Natural killer cell treated with Interleukin-12 subunit alpha and Interleukin-12 subunit beta and Interleukin-15 and Interleukin-18, amount 100 ng/mL, for 72 hours (primary cell): ENCODE results near the gene RBPJL. TPM values are rescaled to one million over a fixed set of nuclear protein-coding genes. Genes with fewer than 3 reads are reported as not detected.

Experiments used
- ATAC-seq, 2 donors: fragments of 150-1000 bp; cut with Tn5 transposase in 1 of 2; sonication (Bioruptor Pico), chemical (Tn5 transposase) in 1 of 2; 2 replicates each; pipeline ENCODE4 v1.10.0; 2021
- DNase-seq: peaks from one replicate; pipeline ENCODE4 v3.0.0; 2022; ENCODE audit warnings: low spot score
- H3K27ac Mint-ChIP-seq, 2 donors: 1 replicate in 1 of 2; 2 replicates in 1 of 2; pipeline ENCODE4 v1.8.0; 2022; ENCODE audit warnings: mixed read lengths in 2 of 2, mild to moderate bottlenecking in 1 of 2, moderate library complexity in 1 of 2
- H3K27me3 Mint-ChIP-seq, 2 donors: 1 replicate in 1 of 2; 2 replicates in 1 of 2; pipeline ENCODE4 v1.8.0; 2022; ENCODE audit warnings: mixed read lengths in 2 of 2
- H3K36me3 Mint-ChIP-seq: one replicate; pipeline ENCODE4 v1.8.0; 2022; ENCODE audit warnings: mixed read lengths
- H3K4me1 Mint-ChIP-seq, 2 donors: 1 replicate in 1 of 2; 2 replicates in 1 of 2; pipeline ENCODE4 v1.8.0; 2022; ENCODE audit warnings: low read depth in 2 of 2, mixed read lengths in 2 of 2, mild to moderate bottlenecking in 1 of 2
- H3K4me3 Mint-ChIP-seq: one replicate; pipeline ENCODE4 v1.8.0; 2022; ENCODE audit warnings: mixed read lengths
- H3K9me3 Mint-ChIP-seq: 2 replicates; pipeline ENCODE4 v1.8.0; 2022; ENCODE audit warnings: mixed read lengths
- total RNA-seq, 2 donors: library from RNA; stranded (reverse); gene quantifications; one replicate each; pipeline ENCODE4 v1.2.3, GENCODE V29; 2022

RBPJL gene
- total RNA-seq, 2 donors from 2014 or later = not detected

GRCh38 chr20:45316150-45317080, 9.8 kb downstream of the RBPJL start:
- ATAC-seq = no peak
- no peak for DNase-seq
- no peak overlapping the region for H3K27ac Mint-ChIP-seq
- H3K9me3 Mint-ChIP-seq = no peaks in the 10 kb centered on the region
- H3K27me3 Mint-ChIP-seq = peaks cover 32 to 33% of the 10 kb centered on the region in 2 donors
- no peaks in the 10 kb centered on the region for H3K36me3 Mint-ChIP-seq
- no peak overlapping the region for H3K4me3 Mint-ChIP-seq
- H3K4me1 Mint-ChIP-seq = peaks cover 25 to 27% of the 10 kb centered on the region in 2 donors

DNA sequence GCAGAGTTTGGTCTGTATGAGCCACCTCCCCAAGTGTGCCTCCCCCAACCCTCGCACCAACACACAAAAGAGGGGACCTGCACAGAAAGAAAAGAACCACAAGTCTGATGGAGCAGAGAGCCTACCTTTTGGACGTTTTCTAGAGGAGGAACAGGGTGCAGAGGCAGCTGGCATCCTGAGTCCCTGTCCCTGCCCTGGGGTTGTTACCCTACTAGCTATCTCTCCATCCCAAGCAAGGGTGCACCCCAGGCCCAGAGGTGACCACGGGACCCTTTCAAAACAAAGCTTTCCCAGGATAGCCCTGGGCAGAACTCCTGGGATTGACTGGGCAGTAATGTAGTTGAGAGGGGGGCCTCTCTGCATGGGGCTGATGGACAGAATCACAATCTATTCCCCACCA, 11.2 kb downstream of the RBPJL start:
- H3K27ac Mint-ChIP-seq = peak overlapping the region; percentile 80 to 87
- ATAC-seq = no peak
- no peak overlapping the region for H3K4me3 Mint-ChIP-seq

DNA sequence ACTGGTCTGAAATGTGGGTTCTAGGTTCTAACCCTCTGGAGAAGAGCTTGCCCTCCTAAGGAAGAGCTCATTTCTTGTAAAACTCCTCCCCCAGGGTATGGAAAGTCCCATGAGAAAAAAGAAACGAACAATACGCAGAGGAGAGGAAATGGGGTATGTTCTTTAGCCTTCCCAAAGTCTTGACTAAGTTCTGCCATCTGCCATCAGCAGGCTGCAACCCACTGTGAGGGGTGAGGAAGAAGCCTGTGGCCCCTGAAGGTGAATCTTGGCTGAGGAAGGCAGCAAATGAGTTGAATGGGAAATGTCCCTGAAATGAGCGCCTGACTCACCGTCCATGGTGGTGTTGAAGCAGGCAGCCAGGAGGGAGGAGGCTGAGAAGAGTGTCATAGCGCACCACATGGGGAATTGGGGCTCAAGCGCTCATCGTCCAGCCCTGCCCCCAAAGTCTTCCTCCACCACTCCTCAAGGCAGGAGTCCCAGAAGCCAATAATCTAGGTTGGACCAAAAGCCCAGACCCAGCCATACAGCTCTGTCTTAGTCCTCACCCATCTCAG, 11.8 kb downstream of the RBPJL start:
- Mint-ChIP-seq H3K36me3 (no peaks in the 10 kb centered on the region), H3K4me1 (peaks cover 24 to 28% of the 10 kb centered on the region in 2 donors), H3K4me3 (peak overlapping the region; percentile 42), H3K27ac (peak overlapping the region; percentile 80 to 87), H3K9me3 (no peaks in the 10 kb centered on the region), H3K27me3 (peaks cover 27 to 31% of the 10 kb centered on the region in 2 donors)
- no peak for ATAC-seq
- DNase-seq = no peak

More for the DNA sequence above, 11.2 kb downstream of the RBPJL start:
- Mint-ChIP-seq H3K36me3 (no peaks in the 10 kb centered on the region), H3K27me3 (peaks cover 29 to 31% of the 10 kb centered on the region in 2 donors), H3K4me1 (peaks cover 24 to 28% of the 10 kb centered on the region in 2 donors), H3K9me3 (no peaks in the 10 kb centered on the region)
- DNase-seq = no peak

DNA sequence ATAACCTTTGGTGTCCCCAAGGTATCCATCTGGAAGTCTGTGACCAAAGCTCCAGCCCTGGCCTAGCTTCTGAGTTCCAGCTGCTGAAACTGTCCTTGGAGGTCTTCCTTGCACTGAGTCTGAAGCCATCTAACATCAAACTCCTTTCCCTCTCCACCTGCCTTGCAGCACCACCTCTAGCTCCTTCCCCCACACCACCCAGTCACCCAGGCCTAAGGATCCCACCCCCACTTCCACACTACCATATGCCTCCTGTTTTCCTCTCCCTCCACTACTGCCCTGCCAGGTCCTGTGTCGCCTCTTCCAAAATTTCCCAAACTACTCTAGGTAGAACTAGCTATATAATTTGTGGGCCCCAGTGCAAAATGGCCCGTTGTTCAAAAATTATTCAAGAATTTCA, 12.3 kb downstream of the RBPJL start:
- Mint-ChIP-seq H3K27me3 (peaks cover 22 to 30% of the 10 kb centered on the region in 2 donors), H3K9me3 (no peaks in the 10 kb centered on the region), H3K4me3 (peak overlapping the region; percentile 42), H3K36me3 (no peaks in the 10 kb centered on the region), H3K4me1 (peaks cover 22 to 28% of the 10 kb centered on the region in 2 donors), H3K27ac (peak overlapping the region; percentile 80 to 87)
- ATAC-seq = no peak
- DNase-seq = no peak

DNA sequence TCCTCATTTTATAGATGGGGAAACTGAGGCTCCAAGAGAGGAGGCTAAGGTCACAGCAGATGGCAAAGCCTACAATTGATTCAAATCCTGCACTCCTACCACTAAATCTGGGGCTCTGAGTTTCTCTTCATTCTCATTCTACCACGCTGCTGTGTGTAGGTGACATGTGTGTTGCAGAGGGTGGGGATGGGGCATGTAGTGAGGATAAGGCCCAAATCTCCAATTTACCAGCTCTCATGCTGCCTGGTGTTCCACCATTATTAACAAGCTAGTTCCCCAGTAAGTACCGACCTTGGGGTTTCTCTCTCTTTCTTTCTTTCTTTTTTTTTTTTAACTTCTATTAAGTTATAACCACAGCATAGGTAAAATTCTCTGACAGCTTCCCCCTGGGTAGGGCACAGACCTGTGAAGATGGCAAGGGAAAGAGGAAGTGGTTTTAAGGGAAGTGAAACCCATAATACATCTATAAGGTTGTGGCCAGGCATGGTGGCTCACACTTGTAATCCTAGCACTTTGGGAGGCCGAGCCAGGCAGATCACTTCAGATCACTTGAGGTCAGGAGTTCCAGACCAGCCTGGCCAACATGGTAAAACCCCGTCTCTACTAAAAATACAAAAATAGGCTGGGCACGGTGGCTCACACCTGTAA, 14.4 kb downstream of the RBPJL start:
- H3K27ac Mint-ChIP-seq = peak overlapping the region; percentile 37 to 50
- peaks cover 8 to 12% of the 10 kb centered on the region in 2 donors for H3K27me3 Mint-ChIP-seq
- H3K36me3 Mint-ChIP-seq = no peaks in the 10 kb centered on the region
- ATAC-seq = peak; percentile 58 to 69
- H3K4me3 Mint-ChIP-seq = peak overlapping the region; percentile 17
- DNase-seq = no peak
- no peaks in the 10 kb centered on the region for H3K9me3 Mint-ChIP-seq
- peaks cover 22% of the 10 kb centered on the region in 2 donors for H3K4me1 Mint-ChIP-seq

GRCh38 chr20:45322952-45323383, 16.3 kb downstream of the RBPJL start:
- Mint-ChIP-seq H3K27me3 (peaks cover 0 to 4% of the 10 kb centered on the region in 2 donors), H3K36me3 (no peaks in the 10 kb centered on the region), H3K4me1 (peaks cover 15 to 22% of the 10 kb centered on the region in 2 donors), H3K27ac (no peak overlapping the region), H3K4me3 (no peak overlapping the region), H3K9me3 (no peaks in the 10 kb centered on the region)
- DNase-seq (no peak), ATAC-seq (no peak)

GRCh38 chr20:45323731-45324130, 17.1 kb downstream of the RBPJL start:
- H3K4me1 Mint-ChIP-seq = peaks cover 15 to 17% of the 10 kb centered on the region in 2 donors
- H3K27me3 Mint-ChIP-seq = peaks cover 0 to 4% of the 10 kb centered on the region in 2 donors
- ATAC-seq (no peak), DNase-seq (no peak)
- no peak overlapping the region for H3K4me3 Mint-ChIP-seq
- no peaks in the 10 kb centered on the region for H3K36me3 Mint-ChIP-seq
- H3K27ac Mint-ChIP-seq = no peak overlapping the region
- no peaks in the 10 kb centered on the region for H3K9me3 Mint-ChIP-seq

- Mint-ChIP-seq H3K36me3 (no peaks in the 10 kb centered on the region), H3K27ac (no peak overlapping the region), H3K9me3 (no peaks in the 10 kb centered on the region), H3K27me3 (no peaks in the 10 kb centered on the region), H3K4me3 (no peak overlapping the region), H3K4me1 (peaks cover 6 to 7% of the 10 kb centered on the region in 2 donors)
- DNase-seq (no peak), ATAC-seq (no peak)
These were observed 18.7 kb downstream of the RBPJL start for GRCh38 chr20:45325371-45325770.

GRCh38 chr20:45328451-45328850, 21.8 kb downstream of the RBPJL start:
- Mint-ChIP-seq H3K9me3 (no peaks in the 10 kb centered on the region), H3K4me1 (no peaks in the 10 kb centered on the region), H3K27me3 (no peaks in the 10 kb centered on the region), H3K4me3 (no peak overlapping the region), H3K36me3 (no peaks in the 10 kb centered on the region), H3K27ac (no peak overlapping the region)
- ATAC-seq = no peak
- DNase-seq = no peak

- H3K4me3 Mint-ChIP-seq = no peak overlapping the region
- no peaks in the 10 kb centered on the region for H3K4me1 Mint-ChIP-seq
- no peaks in the 10 kb centered on the region for H3K36me3 Mint-ChIP-seq
- no peak overlapping the region for H3K27ac Mint-ChIP-seq
- no peak for DNase-seq
- H3K27me3 Mint-ChIP-seq = no peaks in the 10 kb centered on the region
- no peaks in the 10 kb centered on the region for H3K9me3 Mint-ChIP-seq
- no peak for ATAC-seq
These were observed 23.1 kb downstream of the RBPJL start for GRCh38 chr20:45329497-45330319.

- Mint-ChIP-seq H3K4me3 (no peak overlapping the region), H3K27ac (no peak overlapping the region), H3K27me3 (no peaks in the 10 kb centered on the region)
These were observed 23.8 kb downstream of the RBPJL start for GRCh38 chr20:45330476-45330875.

GRCh38 chr20:45336530-45337366, 30.1 kb downstream of the RBPJL start:
- Mint-ChIP-seq H3K36me3 (no peaks in the 10 kb centered on the region), H3K4me3 (no peak overlapping the region), H3K4me1 (no peaks in the 10 kb centered on the region), H3K27ac (peak overlapping the region in 1 of 2 donors; percentile 67), H3K27me3 (no peaks in the 10 kb centered on the region), H3K9me3 (no peaks in the 10 kb centered on the region)
- ATAC-seq = peak in 1 of 2 donors; percentile 26
- DNase-seq = no peak

More at GRCh38 chr20:45330476-45330875, 23.8 kb downstream of the RBPJL start:
- Mint-ChIP-seq H3K9me3 (no peaks in the 10 kb centered on the region), H3K4me1 (no peaks in the 10 kb centered on the region), H3K36me3 (no peaks in the 10 kb centered on the region)
- DNase-seq (no peak), ATAC-seq (no peak)
